GM12872 (cell line): ENCODE measurements around the gene MRGPRD.

Experiments used
- CTCF ChIP-seq: IDR thresholded peaks from 3 replicates; pipeline ENCODE4 v1.5.1; 2011; ENCODE audit warnings: low read depth, mild to moderate bottlenecking, low read length, moderate library complexity; ENCODE audit not compliant: insufficient read depth

MRGPRD gene

GRCh38 chr11:68941324-68942094, 39.3 kb downstream of the MRGPRD start:
- no peak for TF ChIP-seq CTCF

GRCh38 chr11:68940651-68941323, 40.0 kb downstream of the MRGPRD start:
- no peak for TF ChIP-seq CTCF

GRCh38 chr11:68939583-68940555, 40.9 kb downstream of the MRGPRD start:
- no peak for TF ChIP-seq CTCF

- no peak for TF ChIP-seq CTCF
These were observed 41.8 kb downstream of the MRGPRD start for GRCh38 chr11:68938816-68939582.

- TF ChIP-seq CTCF: no peak
These were observed 42.7 kb downstream of the MRGPRD start for GRCh38 chr11:68938088-68938487.

- TF ChIP-seq CTCF: no peak
These were observed 43.8 kb downstream of the MRGPRD start for GRCh38 chr11:68936676-68937620.
